ENCODE measurements around the gene ACSM2B. TPM values are rescaled to one million over a fixed set of nuclear protein-coding genes. Genes with fewer than 3 reads are reported as not detected.
"Not testable (repeated sequence)": the region's sequence is repeated elsewhere in the genome, so short reads cannot be mapped to it uniquely, and the experiment has no call there.

Gene ACSM2B
- total RNA-seq, 1 donor from 2014 or later: not detected

GRCh38 chr16:20587645-20588074 lies 11.5 kb upstream of the ACSM2B start:
- not testable (repeated sequence) for H3K4me1 Mint-ChIP-seq (ENCODE audit: low read depth, unreplicated experiment); H3K27me3 Mint-ChIP-seq (ENCODE audit: unreplicated experiment); H3K4me3 Mint-ChIP-seq (ENCODE audit: unreplicated experiment); H3K36me3 Mint-ChIP-seq (ENCODE audit: unreplicated experiment); DNase-seq; H3K9me3 Mint-ChIP-seq (ENCODE audit: unreplicated experiment); H3K27ac Mint-ChIP-seq (ENCODE audit: unreplicated experiment)

GRCh38 chr16:20586716-20587115 lies 10.5 kb upstream of the ACSM2B start:
- H3K4me1 Mint-ChIP-seq (ENCODE audit: low read depth, unreplicated experiment); H3K9me3 Mint-ChIP-seq (ENCODE audit: unreplicated experiment); H3K27ac Mint-ChIP-seq (ENCODE audit: unreplicated experiment); H3K4me3 Mint-ChIP-seq (ENCODE audit: unreplicated experiment); DNase-seq; H3K27me3 Mint-ChIP-seq (ENCODE audit: unreplicated experiment); H3K36me3 Mint-ChIP-seq (ENCODE audit: unreplicated experiment): not testable (repeated sequence)

- H3K36me3 Mint-ChIP-seq (ENCODE audit: unreplicated experiment); H3K9me3 Mint-ChIP-seq (ENCODE audit: unreplicated experiment); H3K27me3 Mint-ChIP-seq (ENCODE audit: unreplicated experiment); H3K27ac Mint-ChIP-seq (ENCODE audit: unreplicated experiment); H3K4me3 Mint-ChIP-seq (ENCODE audit: unreplicated experiment); H3K4me1 Mint-ChIP-seq (ENCODE audit: low read depth, unreplicated experiment); DNase-seq: not testable (repeated sequence)
Measured at GRCh38 chr16:20586112-20586511, 9.9 kb upstream of the ACSM2B start.

- H3K36me3 Mint-ChIP-seq (ENCODE audit: unreplicated experiment); DNase-seq; H3K9me3 Mint-ChIP-seq (ENCODE audit: unreplicated experiment); H3K4me3 Mint-ChIP-seq (ENCODE audit: unreplicated experiment); H3K27me3 Mint-ChIP-seq (ENCODE audit: unreplicated experiment); H3K27ac Mint-ChIP-seq (ENCODE audit: unreplicated experiment); H3K4me1 Mint-ChIP-seq (ENCODE audit: low read depth, unreplicated experiment): not testable (repeated sequence)
Measured at GRCh38 chr16:20580487-20581259, 4.5 kb upstream of the ACSM2B start.

GRCh38 chr16:20578091-20578490 lies 1.9 kb upstream of the ACSM2B start:
- not testable (repeated sequence) for H3K4me1 Mint-ChIP-seq (ENCODE audit: low read depth, unreplicated experiment); H3K4me3 Mint-ChIP-seq (ENCODE audit: unreplicated experiment); H3K36me3 Mint-ChIP-seq (ENCODE audit: unreplicated experiment); H3K27me3 Mint-ChIP-seq (ENCODE audit: unreplicated experiment); H3K27ac Mint-ChIP-seq (ENCODE audit: unreplicated experiment); DNase-seq; H3K9me3 Mint-ChIP-seq (ENCODE audit: unreplicated experiment)

GRCh38 chr16:20569117-20569651 lies 7.0 kb downstream of the ACSM2B start:
- not testable (repeated sequence) for H3K27me3 Mint-ChIP-seq (ENCODE audit: unreplicated experiment); H3K9me3 Mint-ChIP-seq (ENCODE audit: unreplicated experiment); H3K36me3 Mint-ChIP-seq (ENCODE audit: unreplicated experiment); H3K27ac Mint-ChIP-seq (ENCODE audit: unreplicated experiment); H3K4me1 Mint-ChIP-seq (ENCODE audit: low read depth, unreplicated experiment); DNase-seq; H3K4me3 Mint-ChIP-seq (ENCODE audit: unreplicated experiment)

- Mint-ChIP-seq H3K4me3 (ENCODE audit: unreplicated experiment) (no peak overlapping the region), H3K4me1 (ENCODE audit: low read depth, unreplicated experiment) (no peaks in the 10 kb centered on the region), H3K9me3 (ENCODE audit: unreplicated experiment) (peaks cover 2% of the 10 kb centered on the region), H3K27ac (ENCODE audit: unreplicated experiment) (no peak overlapping the region), H3K36me3 (ENCODE audit: unreplicated experiment) (no peaks in the 10 kb centered on the region), H3K27me3 (ENCODE audit: unreplicated experiment) (no peaks in the 10 kb centered on the region)
- TF ChIP-seq CTCF (IDR thresholded peaks at IDR 0.05; ENCODE audit: partially characterized antibody, unreplicated experiment): no peak
- DNase-seq: no peak
Measured at GRCh38 chr16:20568404-20568803, 7.8 kb downstream of the ACSM2B start.

- H3K27me3 Mint-ChIP-seq (ENCODE audit: unreplicated experiment): no peaks in the 10 kb centered on the region
- H3K4me1 Mint-ChIP-seq (ENCODE audit: low read depth, unreplicated experiment): no peaks in the 10 kb centered on the region
- peaks cover 2% of the 10 kb centered on the region for H3K9me3 Mint-ChIP-seq (ENCODE audit: unreplicated experiment)
- H3K36me3 Mint-ChIP-seq (ENCODE audit: unreplicated experiment): no peaks in the 10 kb centered on the region
- H3K27ac Mint-ChIP-seq (ENCODE audit: unreplicated experiment): no peak overlapping the region
- H3K4me3 Mint-ChIP-seq (ENCODE audit: unreplicated experiment): no peak overlapping the region
- DNase-seq: no peak
- no peak for TF ChIP-seq CTCF (IDR thresholded peaks at IDR 0.05; ENCODE audit: partially characterized antibody, unreplicated experiment)
Measured at GRCh38 chr16:20566864-20567263, 9.3 kb downstream of the ACSM2B start.

GRCh38 chr16:20565334-20565733 lies 10.8 kb downstream of the ACSM2B start:
- H3K4me1 Mint-ChIP-seq (ENCODE audit: low read depth, unreplicated experiment); H3K27me3 Mint-ChIP-seq (ENCODE audit: unreplicated experiment); DNase-seq; H3K36me3 Mint-ChIP-seq (ENCODE audit: unreplicated experiment); H3K27ac Mint-ChIP-seq (ENCODE audit: unreplicated experiment); H3K4me3 Mint-ChIP-seq (ENCODE audit: unreplicated experiment); H3K9me3 Mint-ChIP-seq (ENCODE audit: unreplicated experiment): not testable (repeated sequence)

- H3K9me3 Mint-ChIP-seq (ENCODE audit: unreplicated experiment); H3K27me3 Mint-ChIP-seq (ENCODE audit: unreplicated experiment); H3K36me3 Mint-ChIP-seq (ENCODE audit: unreplicated experiment); DNase-seq; H3K27ac Mint-ChIP-seq (ENCODE audit: unreplicated experiment); H3K4me1 Mint-ChIP-seq (ENCODE audit: low read depth, unreplicated experiment); H3K4me3 Mint-ChIP-seq (ENCODE audit: unreplicated experiment): not testable (repeated sequence)
Measured at GRCh38 chr16:20564218-20564617, 11.9 kb downstream of the ACSM2B start.
